ENCODE measurements around the gene DOCK8. TPM values are rescaled to one million over a fixed set of nuclear protein-coding genes. Genes with fewer than 3 reads are reported as not detected.

DOCK8 gene
- total RNA-seq, 6 experiments from 2014 or later, result 0.05 to 0.34 (median 0.20) TPM

- no peaks in the 10 kb centered on the region for H3K4me1 Mint-ChIP-seq (ENCODE audit: low read depth)
- H3K9me3 Mint-ChIP-seq, result peaks cover 5% of the 10 kb centered on the region
- TF ChIP-seq CTCF (IDR thresholded peaks at IDR 0.05), result no peak
- H3K4me3 Mint-ChIP-seq, result no peak overlapping the region
- no peak for DNase-seq
- H3K27me3 Mint-ChIP-seq (ENCODE audit: insufficient read depth), result no peaks in the 10 kb centered on the region
- H3K36me3 Mint-ChIP-seq (ENCODE audit: low read depth), result no peaks in the 10 kb centered on the region
- no peak overlapping the region for H3K27ac Mint-ChIP-seq
These were observed 181.7 kb downstream of the DOCK8 start for GRCh38 chr9:396396-396795.

- H3K4me1 Mint-ChIP-seq (ENCODE audit: low read depth), result no peaks in the 10 kb centered on the region
- TF ChIP-seq CTCF (IDR thresholded peaks at IDR 0.05), result no peak
- no peak overlapping the region for H3K4me3 Mint-ChIP-seq
These were observed 183.4 kb downstream of the DOCK8 start for GRCh38 chr9:398085-398484.

GRCh38 chr9:401223-401622 lies 186.6 kb downstream of the DOCK8 start:
- no peak overlapping the region for H3K4me3 Mint-ChIP-seq
- TF ChIP-seq CTCF (IDR thresholded peaks at IDR 0.05), result no peak
- no peak for DNase-seq
- no peaks in the 10 kb centered on the region; the same call in 1 of the 2 replicates for H3K27me3 Mint-ChIP-seq (ENCODE audit: insufficient read depth)
- no peak overlapping the region for H3K27ac Mint-ChIP-seq
- peaks cover 8% of the 10 kb centered on the region for H3K9me3 Mint-ChIP-seq
- H3K4me1 Mint-ChIP-seq (ENCODE audit: low read depth), result no peaks in the 10 kb centered on the region
- H3K36me3 Mint-ChIP-seq (ENCODE audit: low read depth), result no peaks in the 10 kb centered on the region

More at GRCh38 chr9:398085-398484, 183.4 kb downstream of the DOCK8 start:
- no peak overlapping the region for H3K27ac Mint-ChIP-seq
- peaks cover 8% of the 10 kb centered on the region for H3K9me3 Mint-ChIP-seq
- no peak for DNase-seq
- H3K36me3 Mint-ChIP-seq (ENCODE audit: low read depth), result no peaks in the 10 kb centered on the region
- H3K27me3 Mint-ChIP-seq (ENCODE audit: insufficient read depth), result no peaks in the 10 kb centered on the region; the same call in 1 of the 2 replicates

GRCh38 chr9:404234-404633 lies 189.6 kb downstream of the DOCK8 start:
- Mint-ChIP-seq H3K9me3 (peaks cover 8% of the 10 kb centered on the region), H3K36me3 (ENCODE audit: low read depth) (no peaks in the 10 kb centered on the region), H3K4me1 (ENCODE audit: low read depth) (no peaks in the 10 kb centered on the region), H3K27me3 (ENCODE audit: insufficient read depth) (no peaks in the 10 kb centered on the region; the same call in none of the 2 replicates), H3K27ac (no peak overlapping the region), H3K4me3 (no peak overlapping the region)
- no peak for DNase-seq
- TF ChIP-seq CTCF (IDR thresholded peaks at IDR 0.05), result no peak

- Mint-ChIP-seq H3K36me3 (ENCODE audit: low read depth) (no peaks in the 10 kb centered on the region), H3K4me1 (ENCODE audit: low read depth) (no peaks in the 10 kb centered on the region), H3K27ac (no peak overlapping the region), H3K27me3 (ENCODE audit: insufficient read depth) (no peaks in the 10 kb centered on the region; the same call in none of the 2 replicates), H3K9me3 (peaks cover 8% of the 10 kb centered on the region), H3K4me3 (no peak overlapping the region)
- no peak for TF ChIP-seq CTCF (IDR thresholded peaks at IDR 0.05)
- DNase-seq, result no peak
These were observed 190.7 kb downstream of the DOCK8 start for GRCh38 chr9:405341-405740.

Measured in HFFc6 (cell line).